Measurements from ENCODE around the gene CACNA1C.

DNA sequence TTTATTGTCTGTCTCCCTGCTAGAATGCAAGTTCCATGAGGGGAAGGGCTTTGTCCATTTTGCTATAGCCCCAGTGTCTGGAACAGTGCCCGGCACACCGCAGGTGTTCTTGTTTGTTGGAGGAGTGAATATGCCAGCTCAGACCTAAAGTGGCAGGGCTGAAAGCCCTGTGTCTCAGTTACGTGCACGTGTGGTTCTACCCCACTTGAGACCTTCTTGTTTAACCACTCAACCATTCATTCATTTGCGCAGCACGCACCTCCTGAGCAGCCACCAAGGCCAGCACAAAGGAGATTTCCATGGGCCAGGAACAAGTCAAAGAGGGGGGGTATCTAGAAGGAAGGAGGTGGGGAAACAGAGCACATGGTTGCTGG, 404.0 kb downstream of the CACNA1C start:
- TF ChIP-seq, protein P1, sequence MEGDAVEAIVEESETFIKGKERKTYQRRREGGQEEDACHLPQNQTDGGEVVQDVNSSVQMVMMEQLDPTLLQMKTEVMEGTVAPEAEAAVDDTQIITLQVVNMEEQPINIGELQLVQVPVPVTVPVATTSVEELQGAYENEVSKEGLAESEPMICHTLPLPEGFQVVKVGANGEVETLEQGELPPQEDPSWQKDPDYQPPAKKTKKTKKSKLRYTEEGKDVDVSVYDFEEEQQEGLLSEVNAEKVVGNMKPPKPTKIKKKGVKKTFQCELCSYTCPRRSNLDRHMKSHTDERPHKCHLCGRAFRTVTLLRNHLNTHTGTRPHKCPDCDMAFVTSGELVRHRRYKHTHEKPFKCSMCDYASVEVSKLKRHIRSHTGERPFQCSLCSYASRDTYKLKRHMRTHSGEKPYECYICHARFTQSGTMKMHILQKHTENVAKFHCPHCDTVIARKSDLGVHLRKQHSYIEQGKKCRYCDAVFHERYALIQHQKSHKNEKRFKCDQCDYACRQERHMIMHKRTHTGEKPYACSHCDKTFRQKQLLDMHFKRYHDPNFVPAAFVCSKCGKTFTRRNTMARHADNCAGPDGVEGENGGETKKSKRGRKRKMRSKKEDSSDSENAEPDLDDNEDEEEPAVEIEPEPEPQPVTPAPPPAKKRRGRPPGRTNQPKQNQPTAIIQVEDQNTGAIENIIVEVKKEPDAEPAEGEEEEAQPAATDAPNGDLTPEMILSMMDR (IDR thresholded peaks at IDR 0.05), result no peak
- TF ChIP-seq POLR2A (IDR thresholded peaks at IDR 0.05) (no peak), POLR2AphosphoS5 (IDR thresholded peaks at IDR 0.05) (no peak), EP300 (IDR thresholded peaks at IDR 0.05) (no peak)
